ENCODE results near the gene IKBKG.
"Not testable (repeated sequence)": the region's sequence is repeated elsewhere in the genome, so short reads cannot be mapped to it uniquely, and the experiment has no call there.

The IKBKG gene

DNA sequence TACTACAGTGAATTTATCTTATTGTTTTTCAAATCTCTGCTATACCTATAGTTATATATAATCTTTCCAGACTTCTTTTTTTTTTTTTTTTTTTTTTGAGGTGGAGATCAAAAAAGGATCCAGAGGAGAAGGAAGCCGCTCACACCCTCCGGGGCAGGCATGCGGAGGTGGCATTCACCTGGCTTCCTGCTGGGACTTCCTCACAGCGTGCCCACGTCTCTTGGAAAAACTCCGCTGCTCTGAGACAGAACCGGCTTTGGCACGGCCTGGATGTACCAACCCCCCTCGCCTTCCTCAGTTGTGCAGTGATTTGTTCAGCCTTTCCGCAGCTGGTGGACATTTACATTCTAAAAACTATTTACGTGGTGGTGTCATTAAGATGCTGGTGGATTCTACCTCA, 60.6 kb downstream of the IKBKG start:
- FAIRE-seq = not testable (repeated sequence)

DNA sequence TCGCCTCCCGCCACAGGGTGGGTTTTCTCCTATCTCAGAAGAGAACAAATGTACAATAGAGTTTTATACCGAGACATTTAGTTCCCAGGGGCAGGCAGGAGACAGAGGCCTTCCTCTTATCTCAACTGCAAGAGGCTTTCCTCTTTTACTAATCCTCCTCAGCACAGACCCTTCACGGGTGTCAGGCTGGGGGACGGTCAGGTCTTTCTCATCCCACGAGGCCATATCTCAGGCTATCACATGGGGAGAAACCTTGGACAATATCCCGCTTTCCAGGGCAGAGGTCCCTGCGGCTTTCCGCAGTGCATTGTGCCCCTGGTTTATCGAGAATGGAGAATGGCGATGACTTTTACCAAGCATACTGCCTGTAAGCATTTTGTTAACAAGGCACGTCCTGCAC, 61.4 kb downstream of the IKBKG start:
- FAIRE-seq = not testable (repeated sequence)

DNA sequence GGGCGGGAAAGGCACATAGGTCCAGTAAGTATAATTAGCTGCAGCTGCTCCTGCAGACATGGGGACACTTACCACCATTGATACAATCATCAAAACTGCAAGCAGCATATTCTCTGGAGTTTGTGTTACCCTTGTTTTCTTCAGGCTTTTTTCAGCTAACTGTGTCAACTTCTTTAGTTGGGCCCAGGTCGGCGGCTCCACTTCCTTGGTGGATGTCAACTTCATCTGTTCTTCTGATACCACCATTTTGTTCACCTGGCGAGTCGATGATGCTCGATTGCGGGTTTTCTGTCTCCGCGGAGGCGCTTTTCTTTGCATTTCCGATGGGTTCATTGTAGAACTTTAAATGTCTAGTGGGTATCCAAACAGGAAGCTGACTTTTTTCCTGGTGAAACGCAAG, 63.7 kb downstream of the IKBKG start:
- not testable (repeated sequence) for FAIRE-seq

- FAIRE-seq = peak; percentile 51
Measured at GRCh38 chrX:154613586-154613985, 66.2 kb downstream of the IKBKG start.
